Measurements from ENCODE around the gene ADAT3.

The ADAT3 gene

DNA sequence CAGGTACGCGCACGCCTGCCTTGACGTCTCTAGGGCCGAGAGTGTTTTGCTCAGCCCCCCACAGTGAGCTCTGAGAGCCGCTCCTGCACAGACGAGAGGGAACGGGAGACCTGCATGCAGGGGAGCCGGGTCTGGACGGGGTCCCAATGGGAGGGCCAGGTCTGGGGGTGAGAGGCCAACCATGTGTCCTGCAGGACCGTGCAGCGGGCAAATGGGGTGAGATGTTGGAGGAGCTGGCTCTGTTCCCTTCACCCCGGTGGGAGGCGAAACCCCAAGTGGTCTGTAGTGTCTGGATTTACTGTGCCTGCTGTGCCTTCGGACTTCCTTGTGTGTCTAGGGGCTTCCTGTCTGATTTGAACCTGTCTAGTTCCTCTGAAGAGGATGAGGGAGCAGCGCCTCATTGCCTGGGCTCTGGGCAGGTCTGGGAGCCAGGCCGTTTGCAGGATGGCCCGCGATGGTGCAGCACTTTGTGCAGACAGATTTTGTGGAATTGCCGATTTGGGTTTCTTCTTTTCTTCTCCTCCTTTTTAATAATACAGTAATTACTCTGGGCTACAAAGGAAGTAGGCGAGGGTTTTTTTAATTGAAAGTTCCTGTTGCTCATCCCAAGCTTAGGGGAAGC lies 37.8 kb downstream of the ADAT3 start:
- DNase-seq, result no peak

GRCh38 chr19:1943661-1944087 lies 38.5 kb downstream of the ADAT3 start:
- no peak for DNase-seq

DNA sequence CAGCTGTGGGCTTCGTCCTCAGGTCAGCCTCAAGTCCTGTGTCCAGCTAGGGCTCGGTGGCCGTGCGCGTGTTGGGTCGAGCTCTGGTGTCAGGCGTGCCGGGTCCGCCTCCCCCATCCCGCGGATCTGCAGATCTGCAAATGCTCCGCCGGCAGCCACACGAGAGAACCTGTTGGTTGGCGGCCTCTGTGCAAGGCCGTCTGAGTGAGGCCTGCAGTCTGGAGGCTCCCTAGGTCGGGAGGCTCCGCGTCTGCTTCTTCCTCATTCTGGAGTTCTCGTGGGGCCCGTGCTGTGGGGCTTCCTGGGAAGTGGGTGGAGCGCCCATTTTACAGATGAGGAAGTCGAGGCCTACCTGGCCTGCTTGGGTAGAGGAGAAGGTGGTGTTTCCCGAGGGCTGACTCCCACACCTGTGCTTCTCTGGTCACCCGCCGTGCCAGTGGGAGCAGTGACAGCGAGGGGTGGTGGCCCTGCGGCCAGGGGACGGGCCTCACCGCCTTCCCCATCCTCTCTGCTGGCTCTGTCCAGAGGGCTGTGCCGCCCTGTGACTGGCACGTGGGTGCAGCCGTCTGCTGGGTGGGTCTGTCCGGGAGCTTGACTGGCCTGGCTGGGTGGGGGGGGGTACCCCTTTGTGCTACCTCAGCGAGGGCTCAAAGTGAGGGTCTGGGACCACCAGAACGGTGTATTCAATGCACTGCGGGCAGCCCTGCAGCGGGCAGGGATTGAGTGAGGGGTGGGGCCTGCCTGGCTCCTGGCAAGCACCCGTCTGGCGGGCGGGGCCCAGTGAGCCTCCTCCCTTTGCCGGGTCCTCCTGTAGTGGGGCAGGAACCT lies 39.1 kb downstream of the ADAT3 start:
- no peak for DNase-seq

DNA sequence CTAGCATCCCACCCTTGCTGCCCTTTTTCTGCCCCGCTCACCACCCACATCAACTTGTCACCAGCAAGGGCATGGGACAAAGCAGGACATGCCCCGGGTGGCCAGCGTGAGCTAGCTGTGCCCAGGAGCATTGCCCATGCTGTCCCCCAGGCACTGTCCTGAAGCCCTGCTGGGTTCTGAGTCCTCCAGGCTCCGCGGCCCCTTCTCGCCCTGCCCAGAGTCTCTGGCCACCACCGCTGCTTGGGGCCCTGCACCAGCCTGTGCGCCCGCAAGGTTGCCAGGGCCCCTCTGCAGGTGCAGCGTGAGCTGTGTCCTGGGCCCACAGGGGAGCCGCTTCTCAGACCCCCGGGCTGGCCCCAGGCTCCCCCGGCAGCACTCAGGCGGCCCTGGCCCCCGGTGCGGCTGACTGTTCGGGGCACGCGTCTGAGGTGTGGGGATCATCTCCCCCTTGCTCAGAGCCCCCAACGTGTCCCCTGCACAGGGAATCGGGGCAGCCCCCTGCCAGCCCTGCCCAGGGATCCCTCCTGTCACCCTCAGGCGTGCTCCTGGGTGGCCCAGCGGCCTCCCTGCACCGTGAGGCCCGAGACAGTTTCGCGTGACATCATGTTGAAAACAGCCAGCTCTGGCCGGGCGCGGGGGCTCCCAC lies 39.8 kb downstream of the ADAT3 start:
- no peak for DNase-seq

GRCh38 chr19:1945899-1946298 lies 40.7 kb downstream of the ADAT3 start:
- DNase-seq, result no peak

GRCh38 chr19:1947651-1948209 lies 42.5 kb downstream of the ADAT3 start:
- no peak for DNase-seq

DNA sequence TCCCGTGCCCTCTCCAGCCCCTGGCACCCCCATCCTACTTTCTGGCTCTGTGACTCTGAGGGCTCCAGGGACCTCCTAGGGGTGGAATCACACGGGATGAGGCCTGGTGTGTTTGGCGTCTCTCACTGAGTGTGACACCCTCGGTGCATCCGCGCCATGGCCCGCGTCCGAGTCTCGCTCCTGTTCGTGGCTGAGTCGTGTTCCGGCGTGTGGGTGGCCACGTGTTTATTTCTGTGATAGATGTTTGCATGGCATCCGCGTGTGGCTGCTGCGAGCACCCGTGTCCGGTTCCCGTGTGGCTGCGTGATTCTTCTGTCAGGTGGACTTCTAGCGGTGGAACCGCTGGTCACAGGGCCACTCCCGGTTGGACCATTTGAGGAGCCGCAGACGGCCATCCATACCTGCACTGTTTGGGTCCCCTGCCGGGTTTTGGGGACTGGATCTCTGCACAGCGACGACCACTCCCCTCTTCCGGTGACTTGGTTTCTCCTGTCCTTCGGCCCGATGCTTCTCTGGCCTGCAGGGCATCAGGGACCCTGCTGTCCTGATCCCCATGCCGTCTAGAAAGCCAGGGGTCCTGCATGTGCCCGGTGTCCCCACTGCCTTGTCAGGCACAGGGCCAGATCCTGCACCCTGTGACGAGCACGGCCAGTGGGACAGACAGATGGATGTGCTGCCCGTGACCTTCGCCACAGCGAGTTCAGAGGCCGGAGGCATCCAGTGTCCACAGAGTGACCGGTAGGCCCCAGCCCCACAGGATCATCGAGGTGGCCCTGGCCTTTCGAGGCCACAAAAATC lies 44.3 kb downstream of the ADAT3 start:
- DNase-seq, result no peak

GRCh38 chr19:1950640-1951039 lies 45.4 kb downstream of the ADAT3 start:
- no peak for DNase-seq

DNA sequence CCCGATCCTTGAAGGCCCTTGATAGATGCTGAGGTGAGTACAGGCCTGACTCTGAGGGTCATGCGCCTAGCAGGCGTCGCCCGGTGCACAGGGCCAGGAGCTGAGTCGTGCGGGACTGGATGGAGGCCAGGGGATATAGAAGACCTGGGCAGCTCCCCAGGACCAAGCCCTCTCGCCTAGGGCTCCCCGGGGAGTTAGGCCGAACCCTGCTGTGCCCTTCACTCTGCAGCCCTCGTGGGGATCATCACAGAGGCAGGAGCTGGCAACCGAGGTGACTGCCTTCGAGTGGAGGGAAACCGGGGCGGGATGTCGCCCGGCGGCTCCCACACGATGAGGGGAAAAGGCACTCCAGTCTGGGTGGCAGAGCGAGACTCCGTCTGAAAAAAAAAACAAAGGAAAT lies 47.4 kb downstream of the ADAT3 start:
- DNase-seq, result no peak

GRCh38 chr19:1953037-1953436 lies 47.8 kb downstream of the ADAT3 start:
- DNase-seq, result no peak

- DNase-seq, result no peak
Measured at GRCh38 chr19:1953441-1954094, 48.4 kb downstream of the ADAT3 start.

DNA sequence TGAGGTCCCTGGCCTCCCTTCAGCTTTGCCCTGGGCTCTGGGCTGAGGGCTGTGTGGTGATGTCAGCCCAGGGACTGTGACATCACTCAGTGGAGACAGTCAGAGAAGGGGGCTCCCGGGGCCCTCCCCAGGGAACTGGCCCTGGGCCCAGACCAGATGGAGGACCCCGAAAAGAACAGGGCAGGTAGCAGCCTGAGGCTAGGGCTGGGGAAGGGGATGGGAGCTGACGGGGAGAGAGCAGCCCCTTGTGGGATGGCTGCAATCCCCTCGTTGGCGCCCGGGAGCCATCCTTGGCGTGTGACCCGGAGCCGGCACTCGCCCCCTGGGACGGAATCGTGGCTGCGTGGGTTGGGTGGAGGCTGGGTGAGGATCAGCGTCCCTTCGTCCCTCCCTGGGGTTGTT lies 49.3 kb downstream of the ADAT3 start:
- no peak for DNase-seq

DNA sequence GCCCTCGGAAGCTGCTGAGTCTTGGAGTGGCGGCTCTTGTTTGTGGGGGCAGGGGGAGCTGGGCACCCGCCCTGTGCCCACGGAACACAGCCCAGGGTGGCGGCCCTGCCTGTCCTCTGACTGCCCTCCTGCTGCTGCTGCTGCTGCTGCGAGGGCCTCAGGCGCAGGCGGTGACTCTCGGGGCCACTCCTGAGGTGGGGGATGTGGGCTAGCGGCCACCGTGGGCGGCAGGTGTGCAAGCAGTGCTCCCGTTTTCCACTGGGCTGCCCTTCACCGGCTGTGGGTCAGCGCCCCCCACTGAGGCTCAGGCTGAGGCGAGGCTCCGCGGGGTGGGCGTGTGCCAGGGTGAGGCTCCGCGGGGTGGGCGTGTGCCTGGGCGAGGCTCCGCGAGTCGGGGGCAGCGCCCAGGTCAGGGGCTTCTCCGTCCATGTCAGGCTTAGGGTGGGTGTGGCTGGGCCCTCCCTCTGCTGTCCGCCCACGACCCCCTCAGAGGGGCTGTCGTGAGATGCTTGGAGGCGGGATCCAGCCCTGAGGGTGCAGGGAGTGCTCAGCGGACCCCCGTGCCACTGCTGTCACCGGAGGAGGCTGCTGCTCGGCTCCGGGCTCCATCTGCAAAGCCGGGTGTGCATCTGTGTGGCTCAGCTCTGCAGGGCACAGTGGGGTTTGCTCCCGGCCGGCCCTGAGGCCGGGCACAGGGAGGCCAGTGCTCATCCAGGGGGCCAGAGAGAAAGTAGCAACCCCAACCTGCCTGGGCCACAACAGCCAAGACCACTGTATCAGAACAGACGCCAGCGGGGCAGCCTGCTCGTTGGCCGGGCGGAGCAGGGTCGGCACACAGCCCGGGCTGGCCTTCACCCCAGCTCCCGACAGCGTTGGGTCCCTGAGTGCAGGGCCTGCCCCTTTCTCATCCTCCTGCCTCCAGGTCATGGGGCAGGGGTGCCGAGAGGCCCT lies 50.2 kb downstream of the ADAT3 start:
- DNase-seq, result no peak

GRCh38 chr19:1956122-1956494 lies 50.9 kb downstream of the ADAT3 start:
- DNase-seq, result no peak

DNA sequence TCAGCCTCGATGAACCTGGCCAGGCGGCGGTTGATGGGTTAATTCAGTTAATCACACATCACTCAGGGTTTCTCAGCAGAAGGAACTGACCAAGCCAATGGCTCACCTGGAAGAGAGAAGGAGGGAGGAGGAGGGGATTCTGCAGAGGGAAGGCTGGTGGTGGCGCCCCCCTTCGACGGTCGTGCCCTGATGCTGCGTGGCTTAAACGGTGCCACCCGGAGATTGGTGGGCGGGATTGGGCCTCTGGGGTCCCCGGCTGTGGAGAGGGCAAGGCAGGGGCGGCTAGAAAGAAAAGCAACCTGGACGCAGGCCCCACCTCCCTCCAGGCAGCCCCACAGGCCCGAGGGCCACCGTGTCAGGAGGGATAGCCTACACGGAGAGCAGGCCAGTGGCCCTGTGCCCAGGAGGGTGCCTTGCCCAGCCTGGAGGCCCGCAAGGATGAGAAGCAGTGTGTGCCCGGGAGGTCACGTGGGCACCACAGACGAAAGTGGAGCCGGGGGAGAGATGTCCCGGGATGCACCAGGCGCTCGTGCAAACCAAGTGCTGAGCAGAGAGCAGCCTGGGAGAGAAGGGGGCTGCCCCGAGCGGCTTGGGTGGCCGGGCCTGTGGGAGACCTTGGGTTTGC lies 51.8 kb downstream of the ADAT3 start:
- DNase-seq, result no peak

- no peak for DNase-seq
Measured at GRCh38 chr19:1957562-1958248, 52.5 kb downstream of the ADAT3 start.

- DNase-seq, result no peak
Measured at GRCh38 chr19:1959928-1960589, 54.9 kb downstream of the ADAT3 start.

DNA sequence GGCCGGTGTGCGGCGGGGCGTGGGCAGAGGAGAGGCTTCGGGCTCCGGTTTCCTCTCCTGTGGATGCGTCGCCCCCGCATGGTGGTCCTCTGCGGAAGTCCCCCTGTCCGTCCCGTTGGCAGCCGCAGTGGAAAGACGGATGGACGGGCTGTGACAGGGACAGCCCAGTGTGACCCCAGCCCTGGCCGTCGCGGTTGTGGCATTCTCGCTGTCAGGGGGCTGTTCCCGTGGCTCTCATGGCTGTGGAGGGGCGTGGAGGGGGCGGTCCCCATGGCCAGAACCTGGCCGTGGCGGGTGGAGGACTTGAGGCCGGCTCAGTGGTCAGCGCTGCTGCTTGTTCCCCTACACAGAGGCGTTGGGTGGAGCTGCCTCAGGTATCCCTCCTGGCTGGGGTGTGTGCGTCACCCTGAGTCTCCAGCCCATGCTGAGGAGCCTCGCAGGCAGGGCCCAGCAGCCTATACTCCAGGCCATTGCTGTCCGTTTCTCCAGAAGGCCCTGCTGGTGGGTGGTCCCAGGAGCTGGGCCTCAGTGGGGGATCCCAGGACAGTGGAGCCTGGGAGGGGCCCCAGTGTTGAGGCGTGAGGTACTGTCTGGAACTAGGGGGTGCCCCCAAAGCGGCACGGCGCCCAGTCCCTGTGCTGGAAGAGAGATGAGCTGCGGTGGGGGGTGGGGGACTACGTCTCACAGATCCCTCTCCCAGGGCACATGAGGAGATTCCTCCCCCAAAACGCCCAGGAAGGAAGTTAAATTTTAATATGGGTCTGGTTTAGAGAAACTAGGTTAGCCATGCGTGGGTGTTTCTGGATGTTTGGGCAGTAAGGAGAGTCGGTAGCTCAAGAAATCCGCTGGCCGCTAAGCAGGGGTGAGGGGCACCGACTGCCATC lies 56.0 kb downstream of the ADAT3 start:
- no peak for DNase-seq

Data from activated naive CD4-positive, alpha-beta T cell (primary cell).